HG03354 (cell line): ENCODE results near the gene IMMP2L.
"Not testable (repeated sequence)": the region's sequence is repeated elsewhere in the genome, so short reads cannot be mapped to it uniquely, and the experiment has no call there.

Experiments used
- ATAC-seq: cut with Tn5 transposase; IDR thresholded peaks from one replicate; pipeline ENCODE4 v1.9.1; 2021; ENCODE audit warnings: mild to moderate bottlenecking; ENCODE audit not compliant: unreplicated experiment, poor library complexity, severe bottlenecking

The IMMP2L gene

GRCh38 chr7:110677405-110677804 lies 884.9 kb downstream of the IMMP2L start:
- no peak for ATAC-seq

GRCh38 chr7:110676785-110677184 lies 885.5 kb downstream of the IMMP2L start:
- no peak for ATAC-seq

- peak; percentile 89 for ATAC-seq
Measured at GRCh38 chr7:110675383-110676103, 886.7 kb downstream of the IMMP2L start.

- no peak for ATAC-seq
Measured at GRCh38 chr7:110673148-110673547, 889.1 kb downstream of the IMMP2L start.

- ATAC-seq, result no peak
Measured at GRCh38 chr7:110669410-110669809, 892.9 kb downstream of the IMMP2L start.

DNA sequence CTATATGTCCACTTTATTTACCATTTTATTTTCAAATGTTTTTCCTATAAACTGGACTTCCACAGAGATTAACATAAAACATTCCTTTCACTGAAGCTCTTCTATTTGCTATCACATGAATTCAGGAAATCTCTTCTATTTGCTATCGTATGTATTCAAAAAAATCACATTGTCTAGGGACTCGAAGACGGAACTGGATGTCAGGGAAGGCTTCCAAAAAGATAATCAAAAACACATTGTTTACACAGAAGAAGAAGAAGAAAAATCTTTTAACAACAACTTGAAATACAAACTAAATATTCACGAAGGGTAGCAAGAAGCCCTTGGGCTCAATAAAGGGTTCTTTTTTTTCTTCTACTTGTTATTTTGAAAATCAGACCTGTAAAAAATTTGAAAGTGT lies 897.5 kb downstream of the IMMP2L start:
- ATAC-seq, result no peak

DNA sequence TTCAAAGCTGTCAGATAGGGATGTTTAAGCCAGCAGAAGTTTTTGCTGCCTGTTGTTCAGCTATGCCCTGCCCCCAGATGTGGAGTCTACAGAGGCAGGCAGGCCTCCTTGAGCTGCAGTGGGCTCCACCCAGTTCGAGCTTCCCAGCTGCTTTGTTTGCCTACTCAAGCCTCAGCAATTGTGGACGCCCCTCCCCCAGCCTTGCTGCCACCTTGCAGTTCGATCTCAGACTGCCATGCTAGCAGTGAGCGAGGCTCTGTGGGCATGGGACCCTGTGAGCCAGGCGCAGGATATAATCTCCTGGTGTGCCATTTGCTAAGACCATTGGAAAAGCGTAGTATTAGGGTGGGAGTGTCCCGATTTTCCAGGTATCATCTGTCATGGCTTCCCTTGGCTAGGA lies 901.7 kb downstream of the IMMP2L start:
- ATAC-seq, result not testable (repeated sequence)

GRCh38 chr7:110650328-110650727 lies 912.0 kb downstream of the IMMP2L start:
- ATAC-seq, result no peak

- ATAC-seq, result no peak
Measured at GRCh38 chr7:110647266-110647665, 915.0 kb downstream of the IMMP2L start.

- ATAC-seq, result no peak
Measured at GRCh38 chr7:110646804-110647203, 915.5 kb downstream of the IMMP2L start.

DNA sequence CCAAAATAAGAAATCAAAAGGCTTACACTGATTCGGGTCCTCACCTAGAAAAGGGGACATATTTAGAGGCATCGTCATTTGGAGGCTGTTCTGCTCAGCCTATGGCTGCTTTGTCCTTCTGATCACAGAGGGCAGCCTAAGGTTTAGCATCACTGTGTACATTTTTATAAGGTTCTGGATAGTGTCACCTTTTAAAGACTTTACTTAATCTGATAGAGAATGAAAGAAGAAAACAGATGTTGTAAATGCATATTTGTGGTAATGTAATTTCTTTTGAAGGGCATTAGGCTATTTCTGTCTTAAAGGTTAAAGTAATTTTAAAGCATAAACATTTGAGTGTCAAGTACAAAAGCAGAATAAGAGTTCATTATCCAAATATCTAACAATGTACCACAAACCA lies 916.7 kb downstream of the IMMP2L start:
- no peak for ATAC-seq

GRCh38 chr7:110645060-110645459 lies 917.2 kb downstream of the IMMP2L start:
- peak; percentile 70 for ATAC-seq

DNA sequence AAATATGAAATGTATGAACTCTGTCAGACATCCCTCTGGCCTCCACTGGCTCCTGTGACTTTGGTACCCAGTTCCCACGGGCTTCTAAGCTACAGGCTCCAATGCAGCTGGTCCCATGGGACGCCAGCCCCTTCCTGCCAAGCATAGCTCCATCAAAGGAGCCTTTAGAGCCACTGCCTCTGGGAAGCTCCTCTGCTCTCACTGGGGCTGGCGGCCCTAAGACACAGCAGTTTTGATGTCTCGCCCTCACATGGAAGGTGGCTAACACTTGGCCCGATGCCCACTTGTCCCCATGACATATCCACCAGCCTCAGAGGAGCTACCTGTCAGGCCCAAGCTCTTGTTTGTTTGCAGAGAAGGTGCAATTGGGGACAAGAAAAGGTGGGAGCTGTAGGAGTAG lies 925.0 kb downstream of the IMMP2L start:
- ATAC-seq, result no peak

DNA sequence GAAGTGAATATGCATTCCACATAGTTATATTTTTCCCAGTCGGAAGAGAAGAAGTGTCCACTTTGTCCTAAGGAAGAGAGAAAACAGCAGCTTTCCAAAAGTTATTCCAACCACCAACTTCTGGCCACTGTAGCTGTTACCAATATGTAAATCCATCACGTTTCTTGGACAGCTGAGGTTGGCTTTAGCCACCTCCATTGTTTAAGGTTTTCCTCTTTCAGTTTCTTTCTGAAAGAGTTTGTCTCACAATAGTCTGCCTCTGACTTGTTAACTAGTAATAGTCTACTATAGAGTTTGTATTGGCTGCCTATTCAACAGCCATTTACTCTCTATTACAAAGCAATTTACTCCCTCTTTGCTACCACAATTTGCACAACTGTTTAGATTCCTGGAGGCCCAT lies 929.0 kb downstream of the IMMP2L start:
- no peak for ATAC-seq

DNA sequence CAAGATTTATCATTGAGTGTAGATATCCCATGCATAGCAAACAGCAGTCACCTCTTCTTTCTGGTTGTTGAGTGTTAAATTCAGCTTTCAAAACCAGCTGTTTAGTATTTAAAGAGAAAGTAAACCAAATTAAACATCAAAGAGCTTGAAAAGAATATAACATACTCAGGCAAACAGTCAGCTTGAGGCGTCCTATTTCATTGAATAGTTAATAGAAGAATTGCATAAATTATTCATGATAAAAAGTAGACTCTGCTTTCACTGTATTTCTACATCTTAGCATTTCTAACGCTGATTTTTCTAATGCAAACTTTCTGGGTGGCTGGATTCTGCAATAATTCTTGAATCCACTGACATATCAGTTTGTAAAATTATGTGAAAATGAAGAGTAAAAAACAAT lies 935.9 kb downstream of the IMMP2L start:
- no peak for ATAC-seq

GRCh38 chr7:110625294-110625693 lies 937.0 kb downstream of the IMMP2L start:
- no peak for ATAC-seq

GRCh38 chr7:110623436-110623835 lies 938.9 kb downstream of the IMMP2L start:
- no peak for ATAC-seq

DNA sequence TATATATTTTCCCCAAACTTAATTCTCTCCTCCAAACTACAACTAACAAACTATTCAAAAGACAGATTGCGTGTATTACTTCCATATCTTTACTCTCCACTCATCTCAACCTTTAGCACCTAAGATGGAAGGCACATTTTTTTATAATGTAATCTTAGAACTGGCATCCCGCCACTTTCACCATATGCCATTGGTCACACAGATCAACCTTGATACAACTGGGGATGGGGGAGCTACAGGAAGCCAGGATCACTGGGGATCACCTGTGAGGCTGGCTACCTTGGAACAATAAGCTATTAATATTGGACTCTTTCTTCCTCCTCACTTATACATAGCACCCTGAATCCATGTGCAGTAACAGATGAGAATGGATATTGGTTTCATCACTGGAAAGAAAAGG lies 941.0 kb downstream of the IMMP2L start:
- ATAC-seq, result no peak

DNA sequence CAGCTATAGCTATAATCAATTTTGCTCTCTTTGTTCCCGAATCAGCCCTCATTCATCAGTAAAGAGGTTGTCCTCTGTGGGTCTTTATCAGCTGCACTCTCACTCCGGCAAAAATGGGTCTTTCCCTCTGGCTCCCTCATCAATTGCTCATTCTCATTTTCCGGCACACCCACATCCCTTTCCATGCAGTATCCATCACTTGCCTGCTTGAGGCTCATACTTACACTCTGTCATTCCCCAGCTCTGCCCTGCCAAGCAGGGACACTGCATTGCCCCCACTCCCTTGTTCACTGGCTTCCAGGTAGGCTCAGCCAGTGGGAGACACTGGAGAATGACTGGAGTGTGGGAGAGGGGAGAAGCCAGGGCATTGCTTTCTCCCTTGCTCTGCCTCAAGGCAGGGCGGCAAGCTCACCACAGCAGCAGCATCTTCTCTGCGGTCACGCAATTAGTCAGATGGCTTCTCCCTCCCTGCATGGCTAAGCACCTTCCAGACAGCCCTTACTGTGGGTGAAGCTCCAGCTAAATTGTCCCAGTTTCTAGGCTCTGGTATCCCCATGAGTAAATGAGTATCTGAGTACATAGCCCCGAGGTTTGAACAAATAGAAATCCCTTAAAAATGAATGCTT lies 942.1 kb downstream of the IMMP2L start:
- no peak for ATAC-seq
